ENCODE measurements around the gene KYAT1.

GRCh38 chr9:128819716-128820664 is 61.8 kb downstream of the KYAT1 start:
- TF ChIP-seq MAX (IDR thresholded peaks at IDR 0.05): no peak
- TF ChIP-seq CTCF (IDR thresholded peaks at IDR 0.05): no peak
- no peak for TF ChIP-seq REST (IDR thresholded peaks at IDR 0.05)
- no peak for TF ChIP-seq BCL3 (IDR thresholded peaks at IDR 0.05)
- TF ChIP-seq EP300 (IDR thresholded peaks at IDR 0.05): no peak
- no peak for TF ChIP-seq CBX8 (IDR thresholded peaks at IDR 0.05)
- TF ChIP-seq POLR2A (IDR thresholded peaks at IDR 0.05; ENCODE audit: low read length): no peak
- no peak for TF ChIP-seq USF2 (IDR thresholded peaks at IDR 0.05)
